ENCODE measurements around the gene ABCA13. TPM values are rescaled to one million over a fixed set of nuclear protein-coding genes. Genes with fewer than 3 reads are reported as not detected.

Gene ABCA13
- total RNA-seq, 1 experiment from 2014 or later, result not detected

DNA sequence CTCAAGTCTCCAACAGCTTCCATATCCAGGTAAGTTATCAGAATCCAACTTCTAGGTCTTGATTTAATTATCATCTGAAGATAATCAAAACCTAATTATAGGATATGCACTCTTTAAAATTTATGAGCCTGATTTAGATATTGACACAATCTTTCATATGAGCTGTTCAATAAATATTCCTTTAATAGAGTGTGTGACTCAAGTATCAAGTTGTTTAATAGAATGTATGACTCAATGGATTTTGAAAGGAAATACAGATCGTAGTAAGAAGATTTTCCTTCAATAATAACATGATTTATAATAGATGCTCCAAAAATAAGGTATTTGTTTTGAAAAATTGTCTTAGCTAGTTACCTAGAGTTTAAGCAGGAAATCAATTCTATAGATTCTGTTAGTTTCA lies 97.8 kb downstream of the ABCA13 start:
- ChIA-PET CTCF (no interaction called here), POLR2A (no interaction called here), RAD21 (ENCODE audit: low non-redundant PET in 1 of 2, low total read pairs in 2 of 2, uncharacterized antibody in 2 of 2, unreplicated experiment in 2 of 2) (no interaction called here)
- Histone ChIP-seq H3K4me3 (replicated peaks in 1 of 2; ENCODE audit: low read depth in 1 of 2, low read length in 2 of 2) (no peak overlapping the region), H3K27me3 (ENCODE audit: insufficient read depth, low read length) (no peaks in the 10 kb centered on the region), H3K36me3 (ENCODE audit: control insufficient read depth in 1 of 2, insufficient read depth in 2 of 2, low read length in 2 of 2) (no peaks in the 10 kb centered on the region), H3K9ac (ENCODE audit: low read length) (no peak overlapping the region), H3K79me2 (ENCODE audit: insufficient read depth, low read length) (no peaks in the 10 kb centered on the region), H2AFZ (ENCODE audit: low read depth, low read length, poor library complexity, severe bottlenecking) (no peak overlapping the region), H3K9me2 (ENCODE audit: insufficient read depth) (no peaks in the 10 kb centered on the region), H3K27ac (ENCODE audit: low read depth, low read length) (no peak overlapping the region), H3K9me3 (ENCODE audit: control insufficient read depth in 1 of 2, insufficient read depth in 1 of 2, low read depth in 1 of 2, low read length in 2 of 2) (no peaks in the 10 kb centered on the region), H3K4me2 (ENCODE audit: low read length) (no peak overlapping the region), H3K4me1 (ENCODE audit: control insufficient read depth in 1 of 2, insufficient read depth in 2 of 2, low read length in 2 of 2) (no peaks in the 10 kb centered on the region), H4K20me1 (ENCODE audit: insufficient read depth) (no peaks in the 10 kb centered on the region)
- DNase-seq (ENCODE audit: low read depth, low spot score), result no peak
- intact Hi-C loops (cut with micrococcal nuclease), result no loop called here
- TF ChIP-seq FOSL1 (IDR thresholded peaks at IDR 0.05; ENCODE audit: low read depth) (no peak), POLR2AphosphoS5 (IDR thresholded peaks at IDR 0.05; ENCODE audit: low read depth, low read length) (no peak), ZNF274 (IDR thresholded peaks at IDR 0.05; ENCODE audit: low read depth, low read length) (no peak), SRF (IDR thresholded peaks at IDR 0.05; ENCODE audit: low read depth) (no peak), EZH2phosphoT487 (IDR thresholded peaks at IDR 0.05; ENCODE audit: borderline replicate concordance) (no peak), SP1 (IDR thresholded peaks at IDR 0.05; ENCODE audit: low read depth) (no peak), EGR1 (IDR thresholded peaks at IDR 0.05; ENCODE audit: low read depth) (no peak), POLR2A (IDR thresholded peaks at IDR 0.05; ENCODE audit: borderline replicate concordance, extremely low read depth, insufficient read depth, insufficient read length) (no peak), SIN3A (IDR thresholded peaks at IDR 0.05; ENCODE audit: low read depth) (no peak)
- TF ChIP-seq, protein P1, sequence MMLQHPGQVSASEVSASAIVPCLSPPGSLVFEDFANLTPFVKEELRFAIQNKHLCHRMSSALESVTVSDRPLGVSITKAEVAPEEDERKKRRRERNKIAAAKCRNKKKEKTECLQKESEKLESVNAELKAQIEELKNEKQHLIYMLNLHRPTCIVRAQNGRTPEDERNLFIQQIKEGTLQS (IDR thresholded peaks at IDR 0.05), result no peak
- TF ChIP-seq, protein P2, sequence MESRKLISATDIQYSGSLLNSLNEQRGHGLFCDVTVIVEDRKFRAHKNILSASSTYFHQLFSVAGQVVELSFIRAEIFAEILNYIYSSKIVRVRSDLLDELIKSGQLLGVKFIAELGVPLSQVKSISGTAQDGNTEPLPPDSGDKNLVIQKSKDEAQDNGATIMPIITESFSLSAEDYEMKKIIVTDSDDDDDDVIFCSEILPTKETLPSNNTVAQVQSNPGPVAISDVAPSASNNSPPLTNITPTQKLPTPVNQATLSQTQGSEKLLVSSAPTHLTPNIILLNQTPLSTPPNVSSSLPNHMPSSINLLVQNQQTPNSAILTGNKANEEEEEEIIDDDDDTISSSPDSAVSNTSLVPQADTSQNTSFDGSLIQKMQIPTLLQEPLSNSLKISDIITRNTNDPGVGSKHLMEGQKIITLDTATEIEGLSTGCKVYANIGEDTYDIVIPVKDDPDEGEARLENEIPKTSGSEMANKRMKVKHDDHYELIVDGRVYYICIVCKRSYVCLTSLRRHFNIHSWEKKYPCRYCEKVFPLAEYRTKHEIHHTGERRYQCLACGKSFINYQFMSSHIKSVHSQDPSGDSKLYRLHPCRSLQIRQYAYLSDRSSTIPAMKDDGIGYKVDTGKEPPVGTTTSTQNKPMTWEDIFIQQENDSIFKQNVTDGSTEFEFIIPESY (IDR thresholded peaks at IDR 0.05; ENCODE audit: extremely low read depth, insufficient replicate concordance, low read length), result no peak
- TF ChIP-seq, protein P3, sequence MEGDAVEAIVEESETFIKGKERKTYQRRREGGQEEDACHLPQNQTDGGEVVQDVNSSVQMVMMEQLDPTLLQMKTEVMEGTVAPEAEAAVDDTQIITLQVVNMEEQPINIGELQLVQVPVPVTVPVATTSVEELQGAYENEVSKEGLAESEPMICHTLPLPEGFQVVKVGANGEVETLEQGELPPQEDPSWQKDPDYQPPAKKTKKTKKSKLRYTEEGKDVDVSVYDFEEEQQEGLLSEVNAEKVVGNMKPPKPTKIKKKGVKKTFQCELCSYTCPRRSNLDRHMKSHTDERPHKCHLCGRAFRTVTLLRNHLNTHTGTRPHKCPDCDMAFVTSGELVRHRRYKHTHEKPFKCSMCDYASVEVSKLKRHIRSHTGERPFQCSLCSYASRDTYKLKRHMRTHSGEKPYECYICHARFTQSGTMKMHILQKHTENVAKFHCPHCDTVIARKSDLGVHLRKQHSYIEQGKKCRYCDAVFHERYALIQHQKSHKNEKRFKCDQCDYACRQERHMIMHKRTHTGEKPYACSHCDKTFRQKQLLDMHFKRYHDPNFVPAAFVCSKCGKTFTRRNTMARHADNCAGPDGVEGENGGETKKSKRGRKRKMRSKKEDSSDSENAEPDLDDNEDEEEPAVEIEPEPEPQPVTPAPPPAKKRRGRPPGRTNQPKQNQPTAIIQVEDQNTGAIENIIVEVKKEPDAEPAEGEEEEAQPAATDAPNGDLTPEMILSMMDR (IDR thresholded peaks at IDR 0.05 in 2 of 3, conservative IDR thresholded peaks at IDR 0.05 in 1 of 3; ENCODE audit: borderline replicate concordance in 1 of 3, insufficient read depth in 1 of 3, low read depth in 2 of 3, low read length in 2 of 3), result no peak
- BruUV-seq (replicated peaks), result no TSS peak
- ATAC-seq, result no peak
